IMR-90 (cell line): Measurements from ENCODE around the gene STOM. TPM values are rescaled to one million over a fixed set of nuclear protein-coding genes. Genes with fewer than 3 reads are reported as not detected.

Experiments
- ATAC-seq: fragments of 200-7000 bp; cut with Tn5 transposase; 2 replicates; pipeline ENCODE4 v1.9.1; 2020; ENCODE audit warnings: low read depth, mild to moderate bottlenecking, moderate library complexity
- BruUV-seq: library from RNA; stranded (reverse); fragments of 400-500 nt; replicated peaks from 2 replicates; lab custom pipeline; 2021; lab: Mats Ljungman, UMichigan
- CTCF ChIA-PET: fragments of 300-600 bp; formaldehyde crosslinking; extraction: SDS; loops from one replicate; lab custom pipeline; 2021; ENCODE audit warnings: antibody characterized with exemption; lab: Yijun Ruan, JAX
- POLR2A ChIA-PET: fragments of 300-600 bp; sonication (Branson Sonifier 250); formaldehyde crosslinking; loops from one replicate; lab custom pipeline; 2022; ENCODE audit warnings: antibody characterized with exemption; ENCODE audit not compliant: unreplicated experiment; lab: Charles Lee
- DNase-seq: peaks from one replicate; pipeline ENCODE4 v3.0.0; 2013
- H2AFZ ChIP-seq: replicated peaks from 2 replicates; pipeline ENCODE3; 2013; ENCODE audit warnings: low read length, mild to moderate bottlenecking; ENCODE audit not compliant: poor library complexity
- H2AK5ac ChIP-seq: 2 replicates; pipeline ENCODE4 v1.6.1; 2013; ENCODE audit warnings: low read depth, low read length, inconsistent platforms
- H2AK9ac ChIP-seq: replicated peaks from 2 replicates; pipeline ENCODE3; 2013; ENCODE audit warnings: mild to moderate bottlenecking, low read depth, low read length, moderate library complexity; ENCODE audit not compliant: poor library complexity
- H2BK120ac ChIP-seq: 2 replicates; pipeline ENCODE4 v1.6.1; 2013; ENCODE audit warnings: low read depth, low read length, inconsistent platforms
- H2BK15ac ChIP-seq: 3 replicates; pipeline ENCODE4 v1.6.1; 2013; ENCODE audit warnings: low read depth, low read length, inconsistent platforms
- H2BK20ac ChIP-seq: 2 replicates; pipeline ENCODE4 v1.6.1; 2013; ENCODE audit warnings: low read depth, mild to moderate bottlenecking, inconsistent platforms, low read length, moderate library complexity
- H2BK5ac ChIP-seq: 2 replicates; pipeline ENCODE4 v1.6.1; 2013; ENCODE audit warnings: mild to moderate bottlenecking, low read depth, low read length, inconsistent platforms; ENCODE audit not compliant: poor library complexity, severe bottlenecking
- H3K14ac ChIP-seq: replicated peaks from 2 replicates; pipeline ENCODE4 v1.6.1; 2013; ENCODE audit warnings: low read depth, low read length, inconsistent platforms
- H3K18ac ChIP-seq: 2 replicates; pipeline ENCODE4 v1.6.1; 2013; ENCODE audit warnings: low read depth, low read length, control low read depth
- H3K23ac ChIP-seq: 2 replicates; pipeline ENCODE4 v1.6.1; 2013; ENCODE audit warnings: low read depth, low read length, inconsistent platforms
- H3K27ac ChIP-seq: 2 replicates; pipeline ENCODE4 v1.5.1; 2013; ENCODE audit warnings: mild to moderate bottlenecking, control low read depth, low read length; ENCODE audit not compliant: insufficient read depth
- H3K27me3 ChIP-seq: 2 replicates; pipeline ENCODE4 v1.6.1; 2013; ENCODE audit warnings: low read length; ENCODE audit not compliant: control insufficient read depth, insufficient read depth
- H3K36me3 ChIP-seq: 2 replicates; pipeline ENCODE4 v1.6.1; 2013; ENCODE audit warnings: low read length, mixed read lengths; ENCODE audit not compliant: control insufficient read depth, insufficient read depth
- H3K4ac ChIP-seq: 2 replicates; pipeline ENCODE4 v1.6.1; 2013; ENCODE audit warnings: low read depth, low read length, inconsistent platforms
- H3K4me1 ChIP-seq: 2 replicates; pipeline ENCODE4 v1.6.1; 2013; ENCODE audit warnings: low read length, mixed read lengths; ENCODE audit not compliant: control insufficient read depth, insufficient read depth
- H3K4me2 ChIP-seq: 2 replicates; pipeline ENCODE4 v1.6.1; 2013; ENCODE audit warnings: low read depth, mild to moderate bottlenecking, control low read depth, low read length, moderate library complexity
- H3K4me3 ChIP-seq: 2 replicates; pipeline ENCODE4 v1.5.1; 2013; ENCODE audit warnings: low read depth, mild to moderate bottlenecking, control low read depth, low read length, moderate library complexity; ENCODE audit not compliant: insufficient read depth
- H3K56ac ChIP-seq: 2 replicates; pipeline ENCODE4 v1.6.1; 2013; ENCODE audit warnings: low read length, inconsistent platforms; ENCODE audit not compliant: insufficient read depth; ENCODE audit errors: extremely low read depth
- H3K79me1 ChIP-seq, 2 experiments: 2 replicates each; pipeline ENCODE4 v1.6.1; 2013; ENCODE audit warnings: low read length in 2 of 2, inconsistent platforms in 1 of 2, low read depth in 1 of 2
- H3K9ac ChIP-seq: 2 replicates; pipeline ENCODE4 v1.6.1; 2013; ENCODE audit warnings: low read depth, low read length, control low read depth
- H3K9me1 ChIP-seq: 2 replicates; pipeline ENCODE4 v1.6.1; 2013; ENCODE audit warnings: low read length, inconsistent platforms; ENCODE audit not compliant: insufficient read depth
- H3K9me3 ChIP-seq: 2 replicates; pipeline ENCODE4 v1.6.1; 2013; ENCODE audit warnings: low read length; ENCODE audit not compliant: control insufficient read depth, insufficient read depth
- H4K20me1 ChIP-seq: 2 replicates; pipeline ENCODE4 v1.6.1; 2013; ENCODE audit warnings: low read length, inconsistent platforms; ENCODE audit not compliant: insufficient read depth
- H4K5ac ChIP-seq: 2 replicates; pipeline ENCODE4 v1.6.1; 2013; ENCODE audit warnings: mild to moderate bottlenecking, low read depth, low read length, control low read depth
- H4K8ac ChIP-seq, 2 experiments: 2 replicates each; pipeline ENCODE4 v1.6.1; 2013; ENCODE audit warnings: low read depth in 2 of 2, low read length in 2 of 2, control low read depth in 1 of 2, inconsistent platforms in 1 of 2
- H4K91ac ChIP-seq: 2 replicates; pipeline ENCODE4 v1.6.1; 2013; ENCODE audit warnings: low read depth, low read length, inconsistent platforms; ENCODE audit not compliant: insufficient read depth
- BHLHE40 ChIP-seq: fragments of 150-350 bp; IDR thresholded peaks from 2 replicates; pipeline ENCODE4 v1.6.1; 2016; ENCODE audit warnings: mild to moderate bottlenecking, low read depth, low read length
- CEBPB ChIP-seq: IDR thresholded peaks from 2 replicates; pipeline ENCODE4 v1.6.1; 2012; ENCODE audit warnings: low read depth, low read length, improper control_type of control experiment
- CHD1 ChIP-seq: IDR thresholded peaks from 2 replicates; pipeline ENCODE4 v1.6.1; 2012; ENCODE audit warnings: low read depth, low read length, improper control_type of control experiment
- FOS ChIP-seq: fragments of 150-350 bp; IDR thresholded peaks from 2 replicates; pipeline ENCODE4 v1.6.1; 2016; ENCODE audit warnings: low read depth, low read length
- MAFK ChIP-seq: IDR thresholded peaks from 2 replicates; pipeline ENCODE4 v1.6.1; 2012; ENCODE audit warnings: low read depth, low read length, improper control_type of control experiment
- MXI1 ChIP-seq: IDR thresholded peaks from 2 replicates; pipeline ENCODE4 v1.6.1; 2012; ENCODE audit warnings: low read depth, mild to moderate bottlenecking, low read length, moderate library complexity, borderline replicate concordance
- NFE2L2 ChIP-seq: fragments of 150-350 bp; IDR thresholded peaks from 2 replicates; pipeline ENCODE4 v1.6.1; 2016; ENCODE audit warnings: low read depth, mild to moderate bottlenecking, low read length
- POLR2A ChIP-seq: IDR thresholded peaks from 2 replicates; pipeline ENCODE4 v1.6.1; 2012; ENCODE audit warnings: mild to moderate bottlenecking, low read depth, low read length
- RAD21 ChIP-seq: IDR thresholded peaks from 2 replicates; pipeline ENCODE4 v1.6.1; 2012; ENCODE audit warnings: low read length, improper control_type of control experiment
- RCOR1 ChIP-seq: IDR thresholded peaks from 2 replicates; pipeline ENCODE4 v1.6.1; 2012; ENCODE audit warnings: mild to moderate bottlenecking, low read length, improper control_type of control experiment; ENCODE audit not compliant: insufficient replicate concordance
- RFX5 ChIP-seq: IDR thresholded peaks from 2 replicates; pipeline ENCODE4 v1.8.0; 2012; ENCODE audit warnings: low read depth, mild to moderate bottlenecking, low read length, moderate library complexity
- SMC3 ChIP-seq: fragments of 150-350 bp; IDR thresholded peaks from 2 replicates; pipeline ENCODE4 v1.6.1; 2016; ENCODE audit warnings: low read depth, mild to moderate bottlenecking, antibody characterized with exemption, low read length, moderate library complexity
- WGBS, 2 experiments: methylation state at CpG; one replicate each; pipeline versions ENCODE4 v1.1.5 to v1.1.7; 2013; ENCODE audit warnings: missing lambda C conversion rate in 2 of 2; ENCODE audit not compliant: insufficient read length in 1 of 2; ENCODE audit errors: extremely low coverage in 2 of 2; 5-methylcytosine and 5-hydroxymethylcytosine counted together
- dilution Hi-C: fragments of 300-500 bp; cut with HindIII; formaldehyde crosslinking; loops from one replicate; pipeline ENCODE4 v1.14.3; 2018; ENCODE audit warnings: low sequenced_read_pairs; ENCODE audit not compliant: unreplicated experiment
- in situ Hi-C: fragments of 300-500 bp; cut with MboI; formaldehyde crosslinking; loops from 3 replicates; pipeline ENCODE4 v1.14.3; 2019; ENCODE audit warnings: low sequenced_read_pairs, inconsistent platforms, mixed read lengths
- intact Hi-C: fragments of 100-400 bp; cut with micrococcal nuclease; formaldehyde crosslinking; loops from 2 replicates; pipeline ENCODE4 v1.10.0; 2022
- polyA plus RNA-seq, 3 experiments: library from polyadenylated mRNA; depleted of rRNA; stranded (reverse); fragments of >200 nt; gene quantifications; 2 replicates each; pipeline ENCODE4 v1.2.3, GENCODE V29; 2012; ENCODE audit warnings: low replicate concordance in 1 of 3
- total RNA-seq: library from RNA; depleted of rRNA; stranded (reverse); fragments of >200 nt; gene quantifications from 2 replicates; pipeline ENCODE4 v1.2.3, GENCODE V29; 2012
- TF ChIP-seq, protein P1 (sequence below): fragments of 150-350 bp; IDR thresholded peaks from 2 replicates; pipeline ENCODE4 v1.6.1; 2016; ENCODE audit warnings: low read depth, mild to moderate bottlenecking, low read length, moderate library complexity, borderline replicate concordance
- TF ChIP-seq, protein P2 (sequence below): conservative IDR thresholded peaks from 2 replicates; pipeline ENCODE4 v1.5.1; 2012; ENCODE audit warnings: mild to moderate bottlenecking, low read depth, low read length, improper control_type of control experiment

STOM gene
- total and polyA plus RNA-seq, 2 of the 4 experiments (the other 2 are of a cell fraction): 78.4 to 84.8 TPM

DNA sequence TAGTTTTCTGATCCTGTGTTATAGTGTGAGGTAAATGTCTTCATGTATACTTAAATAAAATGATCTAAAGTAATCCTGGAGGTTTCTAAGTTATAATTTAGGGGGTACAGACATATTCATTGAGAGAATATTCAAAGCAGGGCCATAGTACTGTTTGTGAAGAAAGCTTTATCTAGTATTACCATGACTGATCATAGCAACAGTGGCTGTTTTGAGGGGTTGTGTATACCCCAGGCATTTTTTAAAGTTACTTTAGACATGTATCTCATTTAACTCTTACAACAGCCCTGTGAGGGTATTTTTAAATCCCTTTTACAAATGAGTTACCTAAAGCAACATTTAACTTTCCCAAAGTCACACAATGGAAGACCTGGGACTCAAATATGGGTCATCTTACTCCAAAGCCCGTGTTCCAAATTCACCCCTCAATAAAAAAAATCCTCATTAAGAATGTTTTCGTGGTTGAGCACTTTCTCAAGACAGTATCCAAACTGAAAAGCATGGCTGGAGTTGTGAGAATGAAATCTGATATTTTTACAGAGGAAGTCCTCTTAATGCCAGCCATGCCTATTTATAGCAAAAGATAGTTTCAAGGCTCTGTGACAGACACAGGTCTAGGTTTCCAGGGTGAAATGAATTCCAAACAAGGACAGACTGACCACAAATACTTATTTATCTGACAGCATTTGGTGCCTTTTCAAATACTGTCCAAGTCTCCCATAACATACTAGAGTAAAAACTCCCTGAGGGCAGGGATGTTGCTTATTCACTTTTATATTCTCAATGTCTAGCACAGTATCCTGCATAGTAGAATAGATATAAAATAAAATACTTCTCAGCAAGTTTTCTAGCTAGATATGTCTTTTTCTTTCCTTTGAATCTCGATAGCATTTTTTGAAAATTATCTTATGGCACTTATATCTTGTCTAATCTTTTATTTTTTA lies 10.4 kb downstream of the STOM start:
- Histone ChIP-seq H3K9me1 (0 out of 2 replicates have a peak, but pooled peaks cover 3% of the 10 kb centered on the region), H4K8ac (peak overlapping the region in 1 of 2 experiments; percentile 63; a peak in 1 of 4 replicates), H3K4ac (peak overlapping the region; percentile 29; the same call in 1 of the 2 replicates), H2AK5ac (no peak overlapping the region), H3K4me2 (peak overlapping the region; percentile 13; the same call in 1 of the 2 replicates), H3K23ac (peak overlapping the region; percentile 85; the same call in 1 of the 2 replicates), H3K27me3 (no peaks in the 10 kb centered on the region), H2BK20ac (no peak overlapping the region), H3K56ac (no peak overlapping the region), H4K91ac (no peak overlapping the region), H3K79me1 (peaks cover 16 to 53% of the 10 kb centered on the region in 2 experiments), H3K27ac (no peak overlapping the region), H2AFZ (no peak overlapping the region), H4K20me1 (no peaks in the 10 kb centered on the region), H3K9me3 (no peaks in the 10 kb centered on the region), H2AK9ac (no peak overlapping the region), H4K5ac (no peak overlapping the region; the same call in 1 of the 2 replicates), H2BK15ac (0 out of 3 replicates have a peak overlapping the region, but pooled peaks have one; percentile 47), H3K18ac (peak overlapping the region; percentile 28; the same call in 1 of the 2 replicates), H3K36me3 (peaks cover 9% of the 10 kb centered on the region), H2BK120ac (peak overlapping the region; percentile 74; the same call in 1 of the 2 replicates), H3K9ac (no peak overlapping the region), H3K14ac (peak overlapping the region; percentile 40; the same call in 1 of the 2 replicates), H3K4me3 (no peak overlapping the region), H2BK5ac (peak overlapping the region; percentile 49), H3K4me1 (peaks cover 11% of the 10 kb centered on the region)
- no CpG with 5 or more reads among the region's 3 CpGs for WGBS, 2 experiments
- in situ Hi-C loops: no loop called here
- POLR2A ChIA-PET: no interaction called here
- no TSS peak for BruUV-seq
- intact Hi-C loops: no loop called here
- no peak for ATAC-seq
- DNase-seq: no peak
- CTCF ChIA-PET: no interaction called here
- dilution Hi-C loops: no loop called here
- no peak for TF ChIP-seq SMC3
- no peak for TF ChIP-seq MAFK
- no peak for TF ChIP-seq RFX5
- no peak for TF ChIP-seq RCOR1
- no peak for TF ChIP-seq CEBPB
- TF ChIP-seq MXI1: no peak
- no peak for TF ChIP-seq CHD1
- TF ChIP-seq, protein P1, sequence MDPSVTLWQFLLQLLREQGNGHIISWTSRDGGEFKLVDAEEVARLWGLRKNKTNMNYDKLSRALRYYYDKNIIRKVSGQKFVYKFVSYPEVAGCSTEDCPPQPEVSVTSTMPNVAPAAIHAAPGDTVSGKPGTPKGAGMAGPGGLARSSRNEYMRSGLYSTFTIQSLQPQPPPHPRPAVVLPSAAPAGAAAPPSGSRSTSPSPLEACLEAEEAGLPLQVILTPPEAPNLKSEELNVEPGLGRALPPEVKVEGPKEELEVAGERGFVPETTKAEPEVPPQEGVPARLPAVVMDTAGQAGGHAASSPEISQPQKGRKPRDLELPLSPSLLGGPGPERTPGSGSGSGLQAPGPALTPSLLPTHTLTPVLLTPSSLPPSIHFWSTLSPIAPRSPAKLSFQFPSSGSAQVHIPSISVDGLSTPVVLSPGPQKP: no peak
- no peak for TF ChIP-seq RAD21
- no peak for TF ChIP-seq POLR2A
- TF ChIP-seq, protein P2, sequence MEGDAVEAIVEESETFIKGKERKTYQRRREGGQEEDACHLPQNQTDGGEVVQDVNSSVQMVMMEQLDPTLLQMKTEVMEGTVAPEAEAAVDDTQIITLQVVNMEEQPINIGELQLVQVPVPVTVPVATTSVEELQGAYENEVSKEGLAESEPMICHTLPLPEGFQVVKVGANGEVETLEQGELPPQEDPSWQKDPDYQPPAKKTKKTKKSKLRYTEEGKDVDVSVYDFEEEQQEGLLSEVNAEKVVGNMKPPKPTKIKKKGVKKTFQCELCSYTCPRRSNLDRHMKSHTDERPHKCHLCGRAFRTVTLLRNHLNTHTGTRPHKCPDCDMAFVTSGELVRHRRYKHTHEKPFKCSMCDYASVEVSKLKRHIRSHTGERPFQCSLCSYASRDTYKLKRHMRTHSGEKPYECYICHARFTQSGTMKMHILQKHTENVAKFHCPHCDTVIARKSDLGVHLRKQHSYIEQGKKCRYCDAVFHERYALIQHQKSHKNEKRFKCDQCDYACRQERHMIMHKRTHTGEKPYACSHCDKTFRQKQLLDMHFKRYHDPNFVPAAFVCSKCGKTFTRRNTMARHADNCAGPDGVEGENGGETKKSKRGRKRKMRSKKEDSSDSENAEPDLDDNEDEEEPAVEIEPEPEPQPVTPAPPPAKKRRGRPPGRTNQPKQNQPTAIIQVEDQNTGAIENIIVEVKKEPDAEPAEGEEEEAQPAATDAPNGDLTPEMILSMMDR: no peak
- TF ChIP-seq BHLHE40: no peak
- TF ChIP-seq NFE2L2: no peak
- TF ChIP-seq FOS: no peak
